GM23338 (cell line): Measurements from ENCODE around the gene LRRC2. TPM values are rescaled to one million over a fixed set of nuclear protein-coding genes. Genes with fewer than 3 reads are reported as not detected.

ENCODE experiments used
- ATAC-seq: fragments of 200-7000 bp; cut with Tn5 transposase; 3 replicates; pipeline ENCODE4 v1.9.1; 2020
- DNase-seq: peaks from one replicate; pipeline ENCODE4 v3.0.0-alpha.2; 2015; ENCODE audit warnings: low spot score
- H2AFZ ChIP-seq: fragments of 200-600 bp; sonication (generic); 2 replicates; pipeline ENCODE4 v1.8.0; 2016; ENCODE audit warnings: antibody characterized with exemption, mild to moderate bottlenecking, moderate library complexity
- H3F3A ChIP-seq: fragments of 200-600 bp; sonication (generic); replicated peaks from 2 replicates; pipeline ENCODE4 v1.8.0; 2017; ENCODE audit warnings: antibody characterized with exemption, mixed run types, low read depth
- H3K27ac ChIP-seq: fragments of 200-600 bp; sonication (generic); 2 replicates; pipeline ENCODE4 v1.6.1; 2016; ENCODE audit warnings: low read depth
- H3K27me3 ChIP-seq: fragments of 200-600 bp; sonication (generic); 2 replicates; pipeline ENCODE4 v1.8.0; 2016; ENCODE audit warnings: mild to moderate bottlenecking, mixed run types, moderate library complexity; ENCODE audit not compliant: insufficient read depth
- H3K36me3 ChIP-seq: fragments of 200-600 bp; sonication (generic); 2 replicates; pipeline ENCODE4 v1.8.0; 2016; ENCODE audit warnings: mild to moderate bottlenecking; ENCODE audit not compliant: insufficient read depth
- H3K4me1 ChIP-seq: fragments of 200-600 bp; sonication (generic); 2 replicates; pipeline ENCODE4 v1.8.0; 2016; ENCODE audit warnings: mild to moderate bottlenecking, moderate library complexity; ENCODE audit not compliant: insufficient read depth
- H3K4me2 ChIP-seq: fragments of 200-600 bp; sonication (generic); 2 replicates; pipeline ENCODE4 v1.7.1; 2017; ENCODE audit warnings: mixed run types
- H3K4me3 ChIP-seq: fragments of 200-600 bp; sonication (generic); 2 replicates; pipeline ENCODE4 v1.6.1; 2016; ENCODE audit warnings: mixed run types
- H3K79me2 ChIP-seq: fragments of 200-600 bp; sonication (generic); replicated peaks from 2 replicates; pipeline ENCODE4 v1.8.0; 2017; ENCODE audit warnings: mild to moderate bottlenecking; ENCODE audit not compliant: insufficient read depth
- H3K9me2 ChIP-seq: fragments of 200-600 bp; sonication (generic); 2 replicates; pipeline ENCODE4 v1.8.0; 2017; ENCODE audit not compliant: insufficient read depth
- H4K20me1 ChIP-seq: fragments of 200-600 bp; sonication (generic); replicated peaks from 2 replicates; pipeline ENCODE4 v1.8.0; 2017; ENCODE audit warnings: mild to moderate bottlenecking; ENCODE audit not compliant: insufficient read depth
- H3K27ac Mint-ChIP-seq: 2 replicates; pipeline ENCODE4 v1.8.0; 2020; ENCODE audit warnings: inconsistent platforms, mild to moderate bottlenecking, moderate library complexity, mixed read lengths
- H3K27me3 Mint-ChIP-seq: 3 replicates; pipeline ENCODE4 v1.8.0; 2022; ENCODE audit warnings: low read depth, mild to moderate bottlenecking, moderate library complexity, mixed read lengths, inconsistent platforms; ENCODE audit not compliant: insufficient read depth, poor library complexity
- H3K36me3 Mint-ChIP-seq: 3 replicates; pipeline ENCODE4 v1.8.0; 2021; ENCODE audit warnings: low read depth, mild to moderate bottlenecking, inconsistent platforms, moderate library complexity, mixed read lengths
- H3K4me1 Mint-ChIP-seq: 3 replicates; pipeline ENCODE4 v1.8.0; 2020; ENCODE audit warnings: mild to moderate bottlenecking, inconsistent platforms, mixed read lengths
- H3K4me3 Mint-ChIP-seq: 3 replicates; pipeline ENCODE4 v1.8.0; 2021; ENCODE audit warnings: moderate library complexity, mild to moderate bottlenecking, inconsistent platforms, mixed read lengths
- H3K9me3 Mint-ChIP-seq: 3 replicates; pipeline ENCODE4 v1.8.0; 2020; ENCODE audit warnings: moderate library complexity, mild to moderate bottlenecking, inconsistent platforms, mixed read lengths
- CREB1 ChIP-seq: fragments of 250-450 bp; sonication (Bioruptor Pico); IDR thresholded peaks from 2 replicates; pipeline ENCODE4 v1.5.0; 2020; ENCODE audit warnings: low read depth, mild to moderate bottlenecking, moderate library complexity
- EZH2 ChIP-seq: fragments of 200-600 bp; sonication (generic); IDR thresholded peaks from one replicate; pipeline ENCODE4 v1.8.0; 2017; ENCODE audit warnings: antibody characterized with exemption, mild to moderate bottlenecking, low read depth; ENCODE audit not compliant: unreplicated experiment
- EZH2phosphoT487 ChIP-seq: fragments of 200-600 bp; sonication (generic); IDR thresholded peaks from one replicate; pipeline ENCODE4 v1.8.1; 2018; ENCODE audit warnings: antibody characterized with exemption; ENCODE audit not compliant: unreplicated experiment
- JUNB ChIP-seq: IDR thresholded peaks from one replicate; pipeline ENCODE4 v1.6.1; 2016; ENCODE audit warnings: antibody characterized with exemption; ENCODE audit not compliant: unreplicated experiment
- NANOG ChIP-seq: IDR thresholded peaks from 2 replicates; pipeline ENCODE4 v1.6.1; 2016; ENCODE audit warnings: antibody characterized with exemption, borderline replicate concordance
- POLR2AphosphoS5 ChIP-seq: IDR thresholded peaks from 2 replicates; pipeline ENCODE4 v1.6.1; 2016; ENCODE audit warnings: antibody characterized with exemption, low read depth
- STAT1 ChIP-seq: IDR thresholded peaks from one replicate; pipeline ENCODE4 v1.6.1; 2016; ENCODE audit warnings: antibody characterized with exemption; ENCODE audit not compliant: unreplicated experiment
- ZNF114 ChIP-seq: fragments of 250-450 bp; sonication (Bioruptor Pico); IDR thresholded peaks from 2 replicates; pipeline ENCODE4 v1.5.0; 2020; ENCODE audit warnings: mild to moderate bottlenecking, moderate library complexity
- ZNF331 ChIP-seq: fragments of 250-450 bp; sonication (Bioruptor Pico); IDR thresholded peaks from 2 replicates; pipeline ENCODE4 v1.5.0; 2020; ENCODE audit warnings: low read depth, mild to moderate bottlenecking, moderate library complexity
- polyA plus RNA-seq: library from polyadenylated mRNA; unstranded; fragments of >200 nt; fragmentation: Nextera tagmentation; extraction: Ambion mirVana; gene quantifications from 2 replicates; pipeline ENCODE4 v1.2.1, GENCODE V29; 2016
- total RNA-seq: library from RNA; depleted of rRNA; stranded (reverse); fragments of >200 nt; shearing (Covaris generic); gene quantifications from 2 replicates; pipeline ENCODE4 v1.2.3, GENCODE V29; 2014
- TF ChIP-seq, protein P1 (sequence below): fragments of 250-450 bp; sonication (Bioruptor Pico); IDR thresholded peaks from 2 replicates; pipeline ENCODE4 v1.5.0; 2020; ENCODE audit warnings: mild to moderate bottlenecking, moderate library complexity
- TF ChIP-seq, protein P2 (sequence below): IDR thresholded peaks from 2 replicates; pipeline ENCODE4 v1.6.1; 2016; ENCODE audit warnings: antibody characterized with exemption
- TF ChIP-seq, protein P3 (sequence below): IDR thresholded peaks from one replicate; pipeline ENCODE4 v1.6.1; 2018; ENCODE audit warnings: antibody characterized with exemption; ENCODE audit not compliant: unreplicated experiment
- TF ChIP-seq, protein P4 (sequence below), 2 experiments: fragments of 200-600 bp in 1 of 2; sonication (generic) in 1 of 2; conservative IDR thresholded peaks; 2 replicates each; pipeline versions ENCODE4 v1.5.1 to v1.6.1; 2016 to 2017; ENCODE audit warnings: antibody characterized with exemption in 2 of 2, low read depth in 2 of 2, mild to moderate bottlenecking in 2 of 2, moderate library complexity in 1 of 2

The LRRC2 gene
- total and polyA plus RNA-seq, 2 experiments from 2014 or later: 6.5 to 7.1 TPM

DNA sequence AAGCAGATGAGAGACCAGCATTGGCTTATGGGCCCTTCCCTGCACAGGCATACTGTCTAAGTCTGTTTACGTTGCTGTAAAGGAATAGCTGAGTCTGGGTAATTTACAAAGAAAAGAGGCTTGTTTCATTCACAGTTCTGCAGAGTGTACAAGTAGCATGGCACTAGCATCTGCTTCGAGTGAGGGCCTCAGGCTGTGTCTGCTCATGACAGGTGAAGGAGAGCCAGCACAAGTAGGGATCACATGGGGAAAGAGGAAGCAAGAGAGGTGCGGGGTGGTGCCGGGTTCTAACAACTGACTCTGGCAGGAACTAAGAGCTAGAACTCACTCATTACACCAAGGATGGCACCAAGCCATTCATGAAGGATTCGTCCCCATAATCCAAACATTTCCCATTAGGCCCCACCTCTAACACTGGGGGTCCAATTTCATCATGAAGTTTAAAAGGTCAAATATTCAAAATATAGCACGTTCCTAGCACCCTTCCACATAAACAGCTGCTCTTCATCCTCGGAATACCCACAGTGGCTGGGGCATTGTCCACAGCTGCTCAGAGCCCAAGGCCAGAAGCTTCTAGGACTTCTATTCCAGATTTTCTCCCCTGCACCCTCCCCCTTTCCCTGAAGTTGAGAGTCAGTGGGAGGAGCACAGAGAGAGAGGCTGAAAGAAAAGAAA lies 62.8 kb downstream of the LRRC2 start:
- Histone ChIP-seq H3K79me2 (no peaks in the 10 kb centered on the region), H3K9me2 (peaks cover 6% of the 10 kb centered on the region; the same call in 1 of the 2 replicates), H3K4me2 (no peak overlapping the region), H3K27me3 (no peaks in the 10 kb centered on the region), H3K4me1 (peaks cover 24% of the 10 kb centered on the region), H4K20me1 (no peaks in the 10 kb centered on the region), H3K36me3 (no peaks in the 10 kb centered on the region), H2AFZ (0 out of 2 replicates have a peak overlapping the region, but pooled peaks have one; percentile 59), H3K4me3 (no peak overlapping the region), H3K27ac (no peak overlapping the region), H3F3A (peaks cover 8% of the 10 kb centered on the region; the same call in 1 of the 2 replicates)
- Mint-ChIP-seq H3K27ac (peak overlapping the region; percentile 64; the same call in 1 of the 2 replicates), H3K27me3 (peaks cover 18% of the 10 kb centered on the region), H3K4me1 (peaks cover 34% of the 10 kb centered on the region), H3K4me3 (no peak overlapping the region), H3K9me3 (no peaks in the 10 kb centered on the region), H3K36me3 (no peaks in the 10 kb centered on the region; the same call in 2 of the 3 replicates)
- no peak for DNase-seq
- no peak for ATAC-seq
- TF ChIP-seq, protein P1, sequence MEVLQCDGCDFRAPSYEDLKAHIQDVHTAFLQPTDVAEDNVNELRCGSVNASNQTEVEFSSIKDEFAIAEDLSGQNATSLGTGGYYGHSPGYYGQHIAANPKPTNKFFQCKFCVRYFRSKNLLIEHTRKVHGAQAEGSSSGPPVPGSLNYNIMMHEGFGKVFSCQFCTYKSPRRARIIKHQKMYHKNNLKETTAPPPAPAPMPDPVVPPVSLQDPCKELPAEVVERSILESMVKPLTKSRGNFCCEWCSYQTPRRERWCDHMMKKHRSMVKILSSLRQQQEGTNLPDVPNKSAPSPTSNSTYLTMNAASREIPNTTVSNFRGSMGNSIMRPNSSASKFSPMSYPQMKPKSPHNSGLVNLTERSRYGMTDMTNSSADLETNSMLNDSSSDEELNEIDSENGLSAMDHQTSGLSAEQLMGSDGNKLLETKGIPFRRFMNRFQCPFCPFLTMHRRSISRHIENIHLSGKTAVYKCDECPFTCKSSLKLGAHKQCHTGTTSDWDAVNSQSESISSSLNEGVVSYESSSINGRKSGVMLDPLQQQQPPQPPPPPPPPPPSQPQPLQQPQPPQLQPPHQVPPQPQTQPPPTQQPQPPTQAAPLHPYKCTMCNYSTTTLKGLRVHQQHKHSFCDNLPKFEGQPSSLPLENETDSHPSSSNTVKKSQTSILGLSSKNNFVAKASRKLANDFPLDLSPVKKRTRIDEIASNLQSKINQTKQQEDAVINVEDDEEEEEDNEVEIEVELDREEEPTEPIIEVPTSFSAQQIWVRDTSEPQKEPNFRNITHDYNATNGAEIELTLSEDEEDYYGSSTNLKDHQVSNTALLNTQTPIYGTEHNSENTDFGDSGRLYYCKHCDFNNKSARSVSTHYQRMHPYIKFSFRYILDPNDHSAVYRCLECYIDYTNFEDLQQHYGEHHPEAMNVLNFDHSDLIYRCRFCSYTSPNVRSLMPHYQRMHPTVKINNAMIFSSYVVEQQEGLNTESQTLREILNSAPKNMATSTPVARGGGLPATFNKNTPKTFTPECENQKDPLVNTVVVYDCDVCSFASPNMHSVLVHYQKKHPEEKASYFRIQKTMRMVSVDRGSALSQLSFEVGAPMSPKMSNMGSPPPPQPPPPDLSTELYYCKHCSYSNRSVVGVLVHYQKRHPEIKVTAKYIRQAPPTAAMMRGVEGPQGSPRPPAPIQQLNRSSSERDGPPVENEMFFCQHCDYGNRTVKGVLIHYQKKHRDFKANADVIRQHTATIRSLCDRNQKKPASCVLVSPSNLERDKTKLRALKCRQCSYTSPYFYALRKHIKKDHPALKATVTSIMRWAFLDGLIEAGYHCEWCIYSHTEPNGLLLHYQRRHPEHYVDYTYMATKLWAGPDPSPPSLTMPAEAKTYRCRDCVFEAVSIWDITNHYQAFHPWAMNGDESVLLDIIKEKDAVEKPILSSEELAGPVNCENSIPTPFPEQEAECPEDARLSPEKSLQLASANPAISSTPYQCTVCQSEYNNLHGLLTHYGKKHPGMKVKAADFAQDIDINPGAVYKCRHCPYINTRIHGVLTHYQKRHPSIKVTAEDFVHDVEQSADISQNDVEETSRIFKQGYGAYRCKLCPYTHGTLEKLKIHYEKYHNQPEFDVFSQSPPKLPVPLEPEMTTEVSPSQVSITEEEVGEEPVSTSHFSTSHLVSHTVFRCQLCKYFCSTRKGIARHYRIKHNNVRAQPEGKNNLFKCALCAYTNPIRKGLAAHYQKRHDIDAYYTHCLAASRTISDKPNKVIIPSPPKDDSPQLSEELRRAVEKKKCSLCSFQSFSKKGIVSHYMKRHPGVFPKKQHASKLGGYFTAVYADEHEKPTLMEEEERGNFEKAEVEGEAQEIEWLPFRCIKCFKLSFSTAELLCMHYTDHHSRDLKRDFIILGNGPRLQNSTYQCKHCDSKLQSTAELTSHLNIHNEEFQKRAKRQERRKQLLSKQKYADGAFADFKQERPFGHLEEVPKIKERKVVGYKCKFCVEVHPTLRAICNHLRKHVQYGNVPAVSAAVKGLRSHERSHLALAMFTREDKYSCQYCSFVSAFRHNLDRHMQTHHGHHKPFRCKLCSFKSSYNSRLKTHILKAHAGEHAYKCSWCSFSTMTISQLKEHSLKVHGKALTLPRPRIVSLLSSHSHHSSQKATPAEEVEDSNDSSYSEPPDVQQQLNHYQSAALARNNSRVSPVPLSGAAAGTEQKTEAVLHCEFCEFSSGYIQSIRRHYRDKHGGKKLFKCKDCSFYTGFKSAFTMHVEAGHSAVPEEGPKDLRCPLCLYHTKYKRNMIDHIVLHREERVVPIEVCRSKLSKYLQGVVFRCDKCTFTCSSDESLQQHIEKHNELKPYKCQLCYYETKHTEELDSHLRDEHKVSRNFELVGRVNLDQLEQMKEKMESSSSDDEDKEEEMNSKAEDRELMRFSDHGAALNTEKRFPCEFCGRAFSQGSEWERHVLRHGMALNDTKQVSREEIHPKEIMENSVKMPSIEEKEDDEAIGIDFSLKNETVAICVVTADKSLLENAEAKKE (CRISPR knock-in tag): no peak
- TF ChIP-seq, protein P2, sequence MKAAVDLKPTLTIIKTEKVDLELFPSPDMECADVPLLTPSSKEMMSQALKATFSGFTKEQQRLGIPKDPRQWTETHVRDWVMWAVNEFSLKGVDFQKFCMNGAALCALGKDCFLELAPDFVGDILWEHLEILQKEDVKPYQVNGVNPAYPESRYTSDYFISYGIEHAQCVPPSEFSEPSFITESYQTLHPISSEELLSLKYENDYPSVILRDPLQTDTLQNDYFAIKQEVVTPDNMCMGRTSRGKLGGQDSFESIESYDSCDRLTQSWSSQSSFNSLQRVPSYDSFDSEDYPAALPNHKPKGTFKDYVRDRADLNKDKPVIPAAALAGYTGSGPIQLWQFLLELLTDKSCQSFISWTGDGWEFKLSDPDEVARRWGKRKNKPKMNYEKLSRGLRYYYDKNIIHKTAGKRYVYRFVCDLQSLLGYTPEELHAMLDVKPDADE: no peak
- TF ChIP-seq EZH2phosphoT487: no peak
- no peak for TF ChIP-seq STAT1
- TF ChIP-seq EZH2: no peak
- TF ChIP-seq, protein P3, sequence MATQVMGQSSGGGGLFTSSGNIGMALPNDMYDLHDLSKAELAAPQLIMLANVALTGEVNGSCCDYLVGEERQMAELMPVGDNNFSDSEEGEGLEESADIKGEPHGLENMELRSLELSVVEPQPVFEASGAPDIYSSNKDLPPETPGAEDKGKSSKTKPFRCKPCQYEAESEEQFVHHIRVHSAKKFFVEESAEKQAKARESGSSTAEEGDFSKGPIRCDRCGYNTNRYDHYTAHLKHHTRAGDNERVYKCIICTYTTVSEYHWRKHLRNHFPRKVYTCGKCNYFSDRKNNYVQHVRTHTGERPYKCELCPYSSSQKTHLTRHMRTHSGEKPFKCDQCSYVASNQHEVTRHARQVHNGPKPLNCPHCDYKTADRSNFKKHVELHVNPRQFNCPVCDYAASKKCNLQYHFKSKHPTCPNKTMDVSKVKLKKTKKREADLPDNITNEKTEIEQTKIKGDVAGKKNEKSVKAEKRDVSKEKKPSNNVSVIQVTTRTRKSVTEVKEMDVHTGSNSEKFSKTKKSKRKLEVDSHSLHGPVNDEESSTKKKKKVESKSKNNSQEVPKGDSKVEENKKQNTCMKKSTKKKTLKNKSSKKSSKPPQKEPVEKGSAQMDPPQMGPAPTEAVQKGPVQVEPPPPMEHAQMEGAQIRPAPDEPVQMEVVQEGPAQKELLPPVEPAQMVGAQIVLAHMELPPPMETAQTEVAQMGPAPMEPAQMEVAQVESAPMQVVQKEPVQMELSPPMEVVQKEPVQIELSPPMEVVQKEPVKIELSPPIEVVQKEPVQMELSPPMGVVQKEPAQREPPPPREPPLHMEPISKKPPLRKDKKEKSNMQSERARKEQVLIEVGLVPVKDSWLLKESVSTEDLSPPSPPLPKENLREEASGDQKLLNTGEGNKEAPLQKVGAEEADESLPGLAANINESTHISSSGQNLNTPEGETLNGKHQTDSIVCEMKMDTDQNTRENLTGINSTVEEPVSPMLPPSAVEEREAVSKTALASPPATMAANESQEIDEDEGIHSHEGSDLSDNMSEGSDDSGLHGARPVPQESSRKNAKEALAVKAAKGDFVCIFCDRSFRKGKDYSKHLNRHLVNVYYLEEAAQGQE: no peak
- TF ChIP-seq, protein P4, sequence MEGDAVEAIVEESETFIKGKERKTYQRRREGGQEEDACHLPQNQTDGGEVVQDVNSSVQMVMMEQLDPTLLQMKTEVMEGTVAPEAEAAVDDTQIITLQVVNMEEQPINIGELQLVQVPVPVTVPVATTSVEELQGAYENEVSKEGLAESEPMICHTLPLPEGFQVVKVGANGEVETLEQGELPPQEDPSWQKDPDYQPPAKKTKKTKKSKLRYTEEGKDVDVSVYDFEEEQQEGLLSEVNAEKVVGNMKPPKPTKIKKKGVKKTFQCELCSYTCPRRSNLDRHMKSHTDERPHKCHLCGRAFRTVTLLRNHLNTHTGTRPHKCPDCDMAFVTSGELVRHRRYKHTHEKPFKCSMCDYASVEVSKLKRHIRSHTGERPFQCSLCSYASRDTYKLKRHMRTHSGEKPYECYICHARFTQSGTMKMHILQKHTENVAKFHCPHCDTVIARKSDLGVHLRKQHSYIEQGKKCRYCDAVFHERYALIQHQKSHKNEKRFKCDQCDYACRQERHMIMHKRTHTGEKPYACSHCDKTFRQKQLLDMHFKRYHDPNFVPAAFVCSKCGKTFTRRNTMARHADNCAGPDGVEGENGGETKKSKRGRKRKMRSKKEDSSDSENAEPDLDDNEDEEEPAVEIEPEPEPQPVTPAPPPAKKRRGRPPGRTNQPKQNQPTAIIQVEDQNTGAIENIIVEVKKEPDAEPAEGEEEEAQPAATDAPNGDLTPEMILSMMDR (conservative IDR thresholded peaks at IDR 0.05; ENCODE audit: low read depth in 2 of 2): no peak
- TF ChIP-seq POLR2AphosphoS5: no peak
- TF ChIP-seq ZNF331 (CRISPR knock-in tag): no peak
- TF ChIP-seq JUNB: no peak
- no peak for TF ChIP-seq CREB1 (CRISPR knock-in tag)
- TF ChIP-seq ZNF114 (CRISPR knock-in tag): no peak
- no peak for TF ChIP-seq NANOG
